Germinal center (tissue), 1 donor: ENCODE data around the gene AGAP1.

Source experiments
- DNase-seq: peaks from one replicate; pipeline ENCODE4 v3.0.0; 2012; ENCODE audit warnings: mixed read lengths, low spot score

AGAP1 gene

DNA sequence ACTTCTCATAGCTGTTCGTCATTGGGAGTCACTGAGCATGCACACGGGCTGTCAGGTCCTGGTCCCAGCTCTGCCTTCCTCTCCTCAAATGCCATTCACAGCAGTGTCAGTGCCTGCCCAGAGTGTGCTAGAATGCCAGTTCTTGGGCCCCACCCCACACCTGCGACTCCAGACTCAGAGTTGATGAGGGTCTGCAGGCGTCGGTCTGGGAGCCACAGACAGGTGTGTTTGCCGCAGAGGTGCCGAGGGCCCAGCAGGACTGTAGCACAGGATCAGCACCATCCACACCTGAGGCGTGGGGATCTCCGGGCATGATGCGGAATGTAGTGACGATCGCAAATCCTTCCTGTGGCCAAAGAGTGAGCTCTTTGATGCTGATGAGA lies 56.5 kb downstream of the AGAP1 start:
- DNase-seq = no peak

GRCh38 chr2:235550946-235551345 lies 57.1 kb downstream of the AGAP1 start:
- DNase-seq = no peak

DNA sequence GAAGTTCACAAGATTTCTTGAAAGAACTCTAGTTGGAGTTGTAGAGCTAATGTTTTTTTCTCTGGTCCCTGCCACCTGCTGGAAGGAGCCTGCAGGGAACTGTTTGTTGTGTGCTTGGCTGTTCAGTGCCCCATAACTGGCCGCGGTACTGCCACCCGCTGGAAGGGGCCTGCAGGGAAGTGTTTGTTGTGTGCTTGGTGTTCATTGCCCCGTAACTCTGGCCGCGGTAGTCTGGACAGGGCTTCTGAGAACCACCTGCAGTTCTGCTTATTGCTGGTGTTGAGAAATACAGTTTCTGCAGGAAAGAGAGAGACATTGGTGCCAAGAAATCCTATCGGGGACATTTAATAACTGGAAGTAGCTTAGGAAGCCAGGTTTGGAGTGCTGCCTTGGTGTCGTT lies 58.1 kb downstream of the AGAP1 start:
- DNase-seq = no peak

DNA sequence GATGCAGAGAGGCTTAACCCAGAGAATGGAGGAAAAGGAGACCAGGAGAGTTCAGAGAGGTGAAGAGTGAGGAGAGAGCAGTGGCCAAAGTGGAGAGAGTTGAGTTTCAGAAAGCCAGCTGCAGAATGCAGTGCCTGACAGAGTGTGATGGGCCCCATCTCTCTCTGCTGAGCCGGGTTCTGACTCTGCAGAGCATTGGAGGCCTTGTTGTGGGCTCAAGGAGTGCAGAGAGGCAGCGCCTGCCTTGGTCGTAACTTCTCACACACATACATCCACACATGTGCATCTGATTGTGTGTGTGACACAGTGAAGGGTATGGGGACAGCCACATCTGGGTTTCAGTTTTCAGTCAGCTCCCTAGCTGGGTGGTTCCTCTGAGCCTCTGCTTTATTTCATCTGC lies 58.8 kb downstream of the AGAP1 start:
- DNase-seq = no peak

DNA sequence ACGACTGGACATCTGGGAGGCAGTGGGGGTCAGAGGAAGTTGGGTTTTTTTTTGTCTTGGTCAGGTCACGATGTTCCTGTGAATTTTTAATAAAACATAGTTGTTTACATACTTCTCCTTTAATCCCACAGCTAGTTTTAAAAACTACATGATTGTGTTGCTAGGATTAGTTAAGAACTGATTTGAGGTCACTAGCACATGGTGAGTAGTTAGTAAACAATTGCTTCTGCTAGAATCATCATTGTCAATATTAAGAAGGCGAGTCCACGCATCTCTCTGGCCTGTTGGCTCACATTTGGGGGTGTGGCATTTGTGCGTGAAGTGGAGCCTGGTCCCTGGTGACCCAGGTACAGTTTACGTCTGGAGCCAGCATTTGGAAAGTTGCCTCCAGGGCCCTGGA lies 59.4 kb downstream of the AGAP1 start:
- no peak for DNase-seq

DNA sequence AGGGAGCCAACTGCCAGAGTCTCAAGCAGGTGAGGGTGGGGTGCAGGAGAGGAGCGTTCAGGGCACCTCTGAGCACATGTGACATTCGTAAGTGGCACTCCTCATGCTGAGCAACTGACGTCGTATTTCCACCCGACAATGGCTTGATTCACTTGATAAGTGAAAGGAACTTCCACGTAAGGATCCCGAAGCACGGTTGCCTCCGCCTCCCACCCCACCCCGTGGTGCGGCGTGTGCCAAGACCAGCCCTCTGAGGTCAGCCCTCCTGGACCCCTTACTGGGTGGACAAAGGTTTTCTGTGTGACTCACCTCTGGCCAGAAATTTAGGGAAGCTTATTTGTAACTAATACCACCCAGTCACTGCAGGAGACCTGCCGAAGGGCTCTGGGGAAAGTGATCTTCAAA lies 59.9 kb downstream of the AGAP1 start:
- no peak for DNase-seq

DNA sequence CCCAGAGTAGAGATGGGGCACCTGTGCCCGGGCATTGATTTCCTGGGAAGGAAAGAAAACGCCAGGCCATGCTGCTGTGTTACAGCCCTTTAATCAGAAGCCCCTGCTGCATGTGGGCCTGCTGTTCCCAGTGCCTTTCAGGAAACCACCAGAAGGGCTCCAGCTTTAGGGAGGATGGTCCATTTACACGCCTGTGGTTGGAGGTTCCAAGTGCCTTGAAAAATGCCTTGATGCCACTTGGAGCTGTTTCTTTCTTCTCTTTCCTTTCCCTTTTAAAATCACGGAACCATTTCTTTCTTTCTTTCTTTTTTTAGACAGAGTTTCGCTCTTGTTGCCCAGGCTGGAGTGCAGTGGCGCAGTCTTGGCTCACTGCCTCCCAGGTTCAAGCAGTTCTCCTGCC lies 60.5 kb downstream of the AGAP1 start:
- DNase-seq = no peak

GRCh38 chr2:235554936-235555335 lies 61.1 kb downstream of the AGAP1 start:
- DNase-seq = no peak

DNA sequence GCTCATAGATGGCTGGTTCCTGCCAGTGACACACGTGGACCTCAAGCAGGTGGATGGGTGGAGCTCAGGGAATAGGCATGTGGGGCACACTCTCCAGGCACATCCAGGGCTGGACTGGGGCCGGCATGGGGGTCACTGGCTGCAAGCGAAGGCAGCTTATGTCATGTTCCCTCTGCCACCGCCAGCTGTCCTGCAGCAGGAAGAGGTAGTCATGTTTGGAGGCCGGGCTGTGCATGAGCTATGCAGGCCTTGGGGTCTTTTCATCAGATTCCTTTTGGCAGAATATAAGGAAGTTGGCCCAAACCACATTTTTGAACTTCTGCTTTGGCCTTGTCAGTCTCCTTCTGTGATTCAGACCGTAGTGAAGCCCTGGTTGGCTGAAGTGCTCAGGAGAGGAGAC lies 61.5 kb downstream of the AGAP1 start:
- DNase-seq = no peak

GRCh38 chr2:235556086-235556485 lies 62.2 kb downstream of the AGAP1 start:
- DNase-seq = no peak

DNA sequence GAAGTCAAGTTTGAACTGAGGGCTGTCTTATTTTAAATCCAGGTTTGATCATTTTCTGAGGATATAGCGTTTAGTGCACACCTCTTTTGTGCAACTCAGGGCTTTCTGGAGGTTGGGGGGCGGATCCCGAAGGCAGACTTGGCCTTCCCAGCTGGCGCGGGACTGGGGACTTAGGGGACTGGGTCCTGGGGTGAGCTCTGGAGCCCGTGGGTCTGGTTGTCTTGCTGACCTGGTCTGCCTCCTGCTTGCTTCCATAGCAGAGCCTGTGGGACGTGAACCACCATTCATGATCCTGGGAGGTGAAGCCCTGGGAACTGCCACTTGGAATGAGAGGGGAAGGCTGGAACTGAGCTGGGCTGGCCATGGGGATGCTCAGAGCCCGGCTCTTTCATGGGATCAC lies 63.1 kb downstream of the AGAP1 start:
- no peak for DNase-seq

DNA sequence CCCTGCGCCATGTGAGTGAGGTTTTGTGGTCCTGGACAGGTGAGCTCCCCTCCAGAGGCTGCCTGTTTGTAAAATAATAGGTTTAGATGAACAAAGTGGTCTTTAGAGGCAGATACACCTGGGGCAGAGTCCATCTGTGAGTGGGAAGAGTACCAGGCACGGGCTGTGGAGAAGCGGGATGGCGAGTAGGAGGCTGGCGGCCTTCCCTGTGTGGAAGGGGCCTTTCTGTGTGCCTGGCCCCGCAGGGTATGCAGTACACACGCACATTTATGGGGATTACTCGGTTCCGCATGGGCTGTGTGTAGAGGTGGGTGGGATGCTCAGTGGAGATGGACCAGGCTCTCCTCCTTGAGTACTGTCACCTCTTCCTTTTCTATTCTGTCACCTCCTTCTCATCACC lies 64.1 kb downstream of the AGAP1 start:
- no peak for DNase-seq

DNA sequence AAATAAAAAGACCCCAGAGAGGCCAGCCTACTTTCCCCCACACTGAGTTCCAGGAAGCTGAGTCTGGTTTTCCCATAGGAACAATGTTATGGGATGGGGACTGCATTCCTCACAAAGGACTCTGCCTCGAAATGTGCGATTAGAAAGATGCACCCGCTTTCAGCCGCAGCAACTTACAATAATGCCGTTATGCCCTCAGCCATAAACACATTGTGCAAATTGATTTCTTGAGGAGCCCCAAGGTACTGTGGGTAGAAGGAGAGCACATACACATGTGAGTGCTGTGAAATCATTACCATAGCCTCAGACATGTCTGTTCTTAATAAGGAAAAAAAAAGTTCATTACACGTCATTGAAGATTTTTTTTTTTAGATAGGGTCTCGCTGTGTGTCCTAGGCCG lies 64.7 kb downstream of the AGAP1 start:
- DNase-seq = no peak

DNA sequence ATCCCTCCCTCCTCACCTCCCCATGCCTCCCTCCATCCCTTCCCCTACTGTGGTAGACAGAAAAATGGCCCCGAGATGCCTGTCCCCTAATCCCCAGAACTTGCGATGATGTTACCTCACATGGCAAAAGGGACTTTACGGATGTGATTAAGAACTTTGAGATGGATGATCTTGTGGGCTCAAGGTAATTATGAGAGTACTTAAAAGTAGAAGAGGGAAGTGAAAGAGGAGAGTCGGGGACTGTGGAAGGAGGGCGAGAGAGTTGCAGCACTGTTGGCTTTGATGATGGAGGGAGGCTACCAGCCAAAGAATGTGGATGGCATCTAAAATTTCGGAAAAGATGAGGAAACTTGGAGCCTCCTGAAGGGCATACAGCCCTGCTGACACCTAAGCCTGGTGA lies 66.5 kb downstream of the AGAP1 start:
- no peak for DNase-seq

GRCh38 chr2:235561450-235561849 lies 67.6 kb downstream of the AGAP1 start:
- no peak for DNase-seq

- DNase-seq = no peak
Observed at GRCh38 chr2:235562065-235562747, 68.4 kb downstream of the AGAP1 start.

DNA sequence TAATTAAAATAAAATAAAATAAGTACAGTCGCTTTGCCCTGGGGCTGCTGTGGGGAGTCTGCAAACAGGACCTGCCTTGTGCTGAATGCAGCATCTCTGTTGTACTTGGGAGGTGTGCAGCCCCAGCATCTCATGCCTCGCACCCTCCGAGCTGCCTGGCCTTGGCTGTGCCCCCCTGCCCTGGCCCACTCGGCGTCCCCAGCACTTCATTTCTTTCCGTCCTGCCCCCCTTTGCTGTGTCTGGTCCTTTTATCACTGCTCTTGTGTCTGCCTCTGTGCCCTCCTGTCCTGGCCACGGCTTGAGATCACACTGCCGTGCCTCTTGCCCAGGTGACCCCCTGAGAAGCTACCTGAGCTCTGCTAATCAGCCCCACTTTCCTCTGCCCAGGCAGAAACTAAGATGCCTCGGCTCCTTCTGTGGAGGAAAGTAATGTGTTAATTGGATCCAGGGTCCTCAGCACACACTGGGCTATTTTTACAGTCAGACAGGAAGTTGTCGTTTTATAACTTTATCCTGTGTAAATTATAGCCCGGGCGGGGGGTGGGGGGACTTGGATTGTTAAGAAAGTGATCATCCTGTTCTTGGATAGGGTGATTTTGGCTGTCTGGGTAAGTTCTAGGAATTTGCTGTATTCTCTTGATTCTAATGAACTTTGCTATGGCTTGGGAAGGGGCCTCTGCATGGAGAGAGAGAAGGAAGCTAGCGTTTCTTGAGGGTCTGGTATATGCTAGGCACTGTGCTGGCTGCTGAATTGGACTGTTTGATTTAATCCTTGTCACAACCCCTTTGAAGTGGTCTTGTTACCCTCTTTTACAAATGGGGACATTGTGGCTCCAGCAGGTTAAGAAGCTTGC lies 69.4 kb downstream of the AGAP1 start:
- no peak for DNase-seq

DNA sequence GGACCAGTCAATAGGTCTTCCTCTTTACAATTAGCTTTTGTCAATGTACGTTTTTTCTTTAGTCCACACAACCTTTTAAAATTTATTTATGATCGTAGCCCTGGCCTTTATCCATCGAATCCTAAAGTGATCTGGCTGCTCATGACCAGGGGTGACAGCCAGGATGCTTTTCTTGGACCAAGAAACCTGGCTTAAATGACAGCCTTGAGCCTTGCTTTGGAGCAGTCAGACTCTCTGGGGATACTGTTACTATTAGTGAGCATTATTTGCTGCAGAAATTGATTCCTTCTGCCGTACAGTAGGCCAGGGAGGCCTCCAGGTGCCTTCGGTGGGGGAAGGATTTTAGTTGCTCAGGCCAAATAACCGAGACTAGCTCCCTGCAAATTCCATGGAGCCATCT lies 70.2 kb downstream of the AGAP1 start:
- no peak for DNase-seq

- no peak for DNase-seq
Observed at GRCh38 chr2:235564884-235565530, 71.2 kb downstream of the AGAP1 start.

- DNase-seq = no peak
Observed at GRCh38 chr2:235566415-235566814, 72.6 kb downstream of the AGAP1 start.

DNA sequence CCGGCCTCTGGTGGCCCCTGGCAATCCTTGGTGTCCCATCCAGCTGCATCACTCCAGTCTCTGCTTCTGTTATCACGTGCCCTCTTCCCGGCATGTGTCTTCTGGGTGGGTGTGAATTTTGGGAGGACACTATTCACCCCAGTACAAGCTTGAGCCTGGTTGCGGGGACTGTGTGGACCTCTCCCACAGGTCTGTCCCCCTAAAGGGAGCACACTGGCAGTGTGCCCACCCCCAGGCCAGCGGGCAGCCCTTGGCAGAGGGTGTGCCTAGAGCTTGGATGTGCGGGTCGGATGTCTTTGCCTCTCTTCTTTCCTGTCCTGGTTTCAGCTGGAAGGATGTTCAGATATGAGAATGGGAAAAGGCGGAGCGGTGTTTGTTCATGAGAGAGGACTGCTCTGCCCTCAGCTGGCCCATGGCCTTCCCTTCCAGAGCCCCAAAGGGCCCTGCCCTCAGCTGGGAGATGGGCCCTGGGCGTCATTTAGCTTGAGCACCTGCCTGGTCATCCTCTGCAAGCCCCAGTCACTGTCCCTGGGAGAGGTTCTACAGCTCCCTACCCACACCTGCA lies 73.2 kb downstream of the AGAP1 start:
- no peak for DNase-seq

GRCh38 chr2:235567842-235568241 lies 74.0 kb downstream of the AGAP1 start:
- no peak for DNase-seq

DNA sequence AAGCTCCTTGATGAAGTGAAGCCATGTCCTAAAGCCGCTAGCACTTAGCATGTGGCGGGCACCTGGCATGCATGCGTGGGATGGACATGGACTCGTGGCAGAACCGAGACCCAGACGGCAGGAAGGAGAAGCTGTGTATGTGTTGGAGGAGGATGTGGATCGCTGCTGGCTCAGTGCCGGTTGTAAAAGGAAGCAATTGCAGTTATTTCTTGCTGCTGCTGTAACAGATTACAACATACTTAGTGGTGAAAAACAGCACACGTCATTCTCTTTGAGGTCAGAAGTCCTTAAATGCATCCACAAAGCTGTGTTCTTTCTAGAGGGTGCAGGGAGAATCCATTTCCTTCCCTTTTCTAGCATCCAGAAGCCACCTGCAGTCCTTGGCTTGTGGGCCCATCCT lies 74.6 kb downstream of the AGAP1 start:
- DNase-seq = no peak
